HEK293 (cell line): Measurements from ENCODE around the gene PSAP.

Experiments
- CTCF ChIP-seq: fragments of 450-650 bp; formaldehyde crosslinking; IDR thresholded peaks from 2 replicates; pipeline ENCODE4 v1.5.1; 2016; ENCODE audit warnings: missing biosample characterization, missing genetic modification characterization
- MZF1 ChIP-seq: fragments of 450-650 bp; formaldehyde crosslinking; IDR thresholded peaks from 2 replicates; pipeline ENCODE4 v1.5.1; 2017; ENCODE audit warnings: missing biosample characterization, missing genetic modification characterization, borderline replicate concordance
- PBX3 ChIP-seq: sonication (generic); formaldehyde crosslinking; IDR thresholded peaks from 2 replicates; pipeline ENCODE4 v1.8.1; 2022; ENCODE audit warnings: mild to moderate bottlenecking, moderate library complexity, missing genetic modification reagents
- REST ChIP-seq: fragments of 450-650 bp; formaldehyde crosslinking; IDR thresholded peaks from 2 replicates; pipeline ENCODE4 v1.5.1; 2016; ENCODE audit warnings: missing biosample characterization, missing genetic modification characterization
- WT1 ChIP-seq: fragments of 450-650 bp; formaldehyde crosslinking; IDR thresholded peaks from 2 replicates; pipeline ENCODE4 v1.5.1; 2016; ENCODE audit warnings: missing biosample characterization, missing genetic modification characterization
- ZBTB8A ChIP-seq: fragments of 450-650 bp; formaldehyde crosslinking; IDR thresholded peaks from 2 replicates; pipeline ENCODE4 v1.5.1; 2016; ENCODE audit warnings: missing biosample characterization, missing genetic modification characterization
- ZNF280C ChIP-seq: fragments of 450-650 bp; formaldehyde crosslinking; IDR thresholded peaks from 2 replicates; pipeline ENCODE4 v1.5.1; 2016; ENCODE audit warnings: missing biosample characterization, missing genetic modification characterization
- ZSCAN18 ChIP-seq: fragments of 450-650 bp; formaldehyde crosslinking; IDR thresholded peaks from 2 replicates; pipeline ENCODE4 v1.5.1; 2016; ENCODE audit warnings: missing biosample characterization, missing genetic modification characterization
- ZSCAN30 ChIP-seq: fragments of 450-650 bp; IDR thresholded peaks from 2 replicates; pipeline ENCODE4 v1.5.1; 2018; ENCODE audit warnings: missing biosample characterization, mild to moderate bottlenecking, missing genetic modification characterization, moderate library complexity

- no peak for TF ChIP-seq MZF1 (tag by site-specific recombination)
- no peak for TF ChIP-seq REST
- TF ChIP-seq PBX3 (CRISPR knock-in tag) = no peak
- no peak for TF ChIP-seq CTCF (tag by site-specific recombination)
- TF ChIP-seq WT1 (tag by site-specific recombination) = no peak
- no peak for TF ChIP-seq ZSCAN30 (tag by site-specific recombination)
- no peak for TF ChIP-seq ZBTB8A
- no peak for TF ChIP-seq ZNF280C (tag by site-specific recombination)
- TF ChIP-seq ZSCAN18 (tag by site-specific recombination) = no peak
Measured at GRCh38 chr10:71891437-71891836, 40.4 kb upstream of the PSAP start.
